Thoracic aorta (tissue), 2 donors: Measurements from ENCODE around the gene C19orf67. TPM values are rescaled to one million over a fixed set of nuclear protein-coding genes. Genes with fewer than 3 reads are reported as not detected.

Experiments
- ATAC-seq: fragments of 150-250 bp; one replicate; pipeline ENCODE4 v1.8.0; 2017; ENCODE audit warnings: low read depth; ENCODE audit not compliant: insufficient number of reproducible peaks, low FRiP score
- DNase-seq: peaks from one replicate; pipeline ENCODE4 v3.0.0-alpha.2; 2020; ENCODE audit warnings: low spot score
- H3K27ac ChIP-seq, 2 donors: fragments of 200-600 bp; sonication (generic); 1 replicate in 1 of 2; 2 replicates in 1 of 2; pipeline ENCODE4 v1.5.1; 2016; ENCODE audit warnings: mild to moderate bottlenecking in 2 of 2, moderate library complexity in 2 of 2
- H3K27me3 ChIP-seq: fragments of 200-600 bp; sonication (generic); replicated peaks from 2 replicates; pipeline ENCODE4 v1.6.0; 2016; ENCODE audit warnings: mild to moderate bottlenecking; ENCODE audit not compliant: insufficient read depth
- H3K36me3 ChIP-seq: fragments of 200-600 bp; sonication (generic); one replicate; pipeline ENCODE4 v1.5.1; 2016
- H3K4me1 ChIP-seq, 2 donors: fragments of 200-600 bp; sonication (generic); 1 replicate in 1 of 2; 2 replicates in 1 of 2; pipeline versions ENCODE4 v1.5.1 to v1.6.0; 2016; ENCODE audit warnings: low read depth in 2 of 2, mild to moderate bottlenecking in 1 of 2; ENCODE audit not compliant: control insufficient read depth in 1 of 2
- H3K4me3 ChIP-seq: fragments of 200-600 bp; sonication (generic); 2 replicates; pipeline ENCODE4 v1.5.1; 2016; ENCODE audit warnings: mild to moderate bottlenecking
- H3K9me3 ChIP-seq: fragments of 200-600 bp; sonication (generic); 2 replicates; pipeline ENCODE4 v1.5.1; 2016
- CTCF ChIP-seq: fragments of 200-600 bp; sonication (generic); IDR thresholded peaks from one replicate; pipeline ENCODE4 v1.5.1; 2019; ENCODE audit warnings: antibody characterized with exemption
- total RNA-seq, 2 donors: library from RNA; depleted of rRNA; stranded (reverse); fragments of >200 nt; gene quantifications; one replicate each; pipeline versions ENCODE4 v1.1.0 to v1.2.3, GENCODE V29; 2016

C19orf67 gene
- total RNA-seq, 2 donors from 2014 or later: not detected

DNA sequence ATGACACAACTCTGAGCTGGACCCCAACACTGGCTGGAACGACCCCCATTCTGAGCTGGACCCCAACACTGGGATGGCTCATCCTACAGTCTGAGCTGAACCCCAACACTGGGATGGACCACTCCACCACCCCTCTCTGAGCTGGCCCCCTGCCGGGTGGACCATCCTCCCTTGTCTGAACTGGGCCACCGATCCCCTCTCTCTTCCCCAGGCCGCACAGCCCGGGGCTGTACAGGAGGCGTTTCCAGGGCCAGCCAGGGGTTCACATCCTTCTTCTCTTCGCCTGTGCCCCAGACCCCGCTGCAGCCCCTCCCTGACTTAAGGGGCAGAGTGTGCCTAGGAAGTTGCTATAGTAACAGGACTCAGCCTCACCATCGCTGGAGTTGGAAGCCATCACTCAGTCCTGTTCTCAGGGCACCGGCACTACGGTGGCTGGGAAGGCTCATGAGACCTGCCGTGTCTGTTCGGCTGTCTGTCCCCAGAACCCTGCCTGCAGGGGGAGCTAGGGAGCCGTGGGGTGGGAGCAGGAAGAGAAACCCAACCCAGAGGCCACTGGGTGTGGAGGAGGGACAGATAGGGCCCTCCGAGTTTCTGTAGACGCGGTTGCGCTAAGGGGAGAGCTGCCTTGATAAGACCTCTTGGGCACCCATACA is 28.3 kb upstream of the C19orf67 start:
- Histone ChIP-seq H3K4me3 (peak overlapping the region; percentile 58), H3K9me3 (no peaks in the 10 kb centered on the region), H3K27ac (peak overlapping the region; percentile 90 to 94), H3K4me1 (peaks cover 52 to 80% of the 10 kb centered on the region in 2 donors), H3K36me3 (no peaks in the 10 kb centered on the region), H3K27me3 (no peaks in the 10 kb centered on the region)
- DNase-seq (no peak), ATAC-seq (no peak)
- TF ChIP-seq CTCF: no peak

DNA sequence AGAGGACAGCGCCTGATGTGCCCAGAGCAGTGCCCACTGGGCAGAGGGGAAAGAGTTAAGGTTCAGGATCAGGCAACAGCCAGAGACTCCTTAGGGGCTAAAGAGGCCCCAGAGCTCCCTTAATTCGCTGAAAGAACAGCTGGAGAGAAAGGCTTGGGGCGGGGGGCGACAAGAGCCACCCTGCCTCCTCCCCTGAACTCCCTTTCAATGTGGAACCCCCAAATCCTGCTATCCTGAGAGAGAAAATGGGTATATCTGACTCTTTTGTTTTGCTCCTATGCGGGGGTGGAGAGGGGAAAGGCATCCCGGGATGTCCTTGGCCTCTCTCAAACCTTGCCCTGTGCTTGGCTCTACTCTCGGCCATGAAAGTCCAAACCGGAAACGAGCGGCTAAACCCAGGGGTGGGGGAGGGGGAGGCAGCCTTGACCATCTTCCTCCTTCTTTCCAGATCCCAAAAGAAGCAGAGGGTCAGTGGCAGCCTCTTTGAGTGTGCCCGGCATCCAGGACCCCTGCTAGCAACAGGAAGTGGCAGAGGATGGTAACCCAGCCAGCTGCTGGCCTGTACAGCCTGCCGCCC is 27.3 kb upstream of the C19orf67 start:
- peak overlapping the region; percentile 58 for H3K4me3 ChIP-seq
- no peaks in the 10 kb centered on the region for H3K9me3 ChIP-seq
- H3K36me3 ChIP-seq: no peaks in the 10 kb centered on the region
- no peaks in the 10 kb centered on the region for H3K27me3 ChIP-seq
- ATAC-seq (no peak), DNase-seq (no peak)
- TF ChIP-seq CTCF: no peak
- H3K27ac ChIP-seq: peak overlapping the region; percentile 90 to 94
- peaks cover 55 to 84% of the 10 kb centered on the region in 2 donors for H3K4me1 ChIP-seq

- no peak for TF ChIP-seq CTCF
- H3K36me3 ChIP-seq: no peaks in the 10 kb centered on the region
- peak overlapping the region; percentile 90 to 94 for H3K27ac ChIP-seq
- ATAC-seq (no peak), DNase-seq (no peak)
- peak overlapping the region; percentile 58 for H3K4me3 ChIP-seq
- no peaks in the 10 kb centered on the region for H3K27me3 ChIP-seq
- no peaks in the 10 kb centered on the region for H3K9me3 ChIP-seq
- H3K4me1 ChIP-seq: peaks cover 59 to 90% of the 10 kb centered on the region in 2 donors
Measured at GRCh38 chr19:14112051-14112808, 26.6 kb upstream of the C19orf67 start.

DNA sequence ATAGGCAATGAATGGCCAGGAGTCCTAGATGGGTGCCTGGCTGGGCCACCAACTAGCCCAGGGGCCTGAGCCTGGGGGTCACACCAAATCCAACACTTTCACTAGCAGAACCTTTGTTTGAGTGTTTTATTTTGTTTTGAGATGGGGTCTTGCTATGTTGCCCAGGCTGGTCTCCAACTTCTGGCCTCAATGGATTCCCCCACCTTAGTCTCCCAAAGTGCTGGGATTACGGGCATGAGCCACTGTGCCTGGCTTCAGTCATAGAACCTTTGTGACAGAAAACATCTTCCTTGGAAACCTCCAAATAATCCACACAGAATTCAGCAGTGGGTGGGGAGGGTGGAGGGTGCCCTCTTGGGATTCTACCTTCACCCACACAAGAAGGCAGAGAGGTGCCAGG is 25.9 kb upstream of the C19orf67 start:
- H3K36me3 ChIP-seq: no peaks in the 10 kb centered on the region
- DNase-seq (no peak), ATAC-seq (no peak)
- H3K4me1 ChIP-seq: peaks cover 58 to 96% of the 10 kb centered on the region in 2 donors
- no peak for TF ChIP-seq CTCF
- H3K4me3 ChIP-seq: no peak overlapping the region
- H3K27me3 ChIP-seq: no peaks in the 10 kb centered on the region
- no peaks in the 10 kb centered on the region for H3K9me3 ChIP-seq
- H3K27ac ChIP-seq: peak overlapping the region; percentile 20 to 94

GRCh38 chr19:14110650-14111049 is 25.1 kb upstream of the C19orf67 start:
- no peak overlapping the region for H3K4me3 ChIP-seq
- H3K27me3 ChIP-seq: no peaks in the 10 kb centered on the region
- H3K36me3 ChIP-seq: peaks cover 7% of the 10 kb centered on the region
- H3K27ac ChIP-seq: peak overlapping the region; percentile 20 to 30
- DNase-seq (no peak), ATAC-seq (no peak)
- no peak for TF ChIP-seq CTCF
- H3K9me3 ChIP-seq: no peaks in the 10 kb centered on the region
- H3K4me1 ChIP-seq: peaks cover 50 to 88% of the 10 kb centered on the region in 2 donors
